GM19238 (cell line): ENCODE results near the gene BRD1.

Experiments
- DNase-seq: peaks from one replicate; pipeline ENCODE4 v3.0.0; 2011; ENCODE audit warnings: low spot score; ENCODE audit not compliant: insufficient read length

The BRD1 gene

GRCh38 chr22:49753961-49754695 is 73.5 kb downstream of the BRD1 start:
- DNase-seq, result no peak

GRCh38 chr22:49753276-49753890 is 74.3 kb downstream of the BRD1 start:
- no peak for DNase-seq

- no peak for DNase-seq
Observed at GRCh38 chr22:49752598-49753091, 75.0 kb downstream of the BRD1 start.

- DNase-seq, result no peak
Observed at GRCh38 chr22:49751966-49752597, 75.6 kb downstream of the BRD1 start.

- DNase-seq, result no peak
Observed at GRCh38 chr22:49751318-49751965, 76.2 kb downstream of the BRD1 start.

GRCh38 chr22:49749885-49750510 is 77.7 kb downstream of the BRD1 start:
- DNase-seq, result no peak

GRCh38 chr22:49749227-49749626 is 78.4 kb downstream of the BRD1 start:
- DNase-seq, result no peak

- no peak for DNase-seq
Observed at GRCh38 chr22:49748514-49748913, 79.2 kb downstream of the BRD1 start.

GRCh38 chr22:49747716-49748115 is 80.0 kb downstream of the BRD1 start:
- no peak for DNase-seq

- DNase-seq, result no peak
Observed at GRCh38 chr22:49747130-49747529, 80.5 kb downstream of the BRD1 start.

- DNase-seq, result no peak
Observed at GRCh38 chr22:49746065-49746464, 81.6 kb downstream of the BRD1 start.

GRCh38 chr22:49740242-49740641 is 87.4 kb downstream of the BRD1 start:
- no peak for DNase-seq

- no peak for DNase-seq
Observed at GRCh38 chr22:49739138-49739537, 88.5 kb downstream of the BRD1 start.

GRCh38 chr22:49738566-49738965 is 89.1 kb downstream of the BRD1 start:
- no peak for DNase-seq

- DNase-seq, result no peak
Observed at GRCh38 chr22:49738006-49738405, 89.7 kb downstream of the BRD1 start.

- DNase-seq, result no peak
Observed at GRCh38 chr22:49737101-49737551, 90.5 kb downstream of the BRD1 start.

GRCh38 chr22:49736538-49736937 is 91.1 kb downstream of the BRD1 start:
- no peak for DNase-seq

GRCh38 chr22:49735901-49736421 is 91.7 kb downstream of the BRD1 start:
- no peak for DNase-seq

- no peak for DNase-seq
Observed at GRCh38 chr22:49735411-49735900, 92.2 kb downstream of the BRD1 start.

- DNase-seq, result no peak
Observed at GRCh38 chr22:49734882-49735281, 92.8 kb downstream of the BRD1 start.

GRCh38 chr22:49734390-49734789 is 93.3 kb downstream of the BRD1 start:
- DNase-seq, result no peak
